ENCODE results near the gene TFE3.

GRCh38 chrX:49042581-49043219 is 457 bp downstream of the TFE3 start:
- TF ChIP-seq, protein P1, sequence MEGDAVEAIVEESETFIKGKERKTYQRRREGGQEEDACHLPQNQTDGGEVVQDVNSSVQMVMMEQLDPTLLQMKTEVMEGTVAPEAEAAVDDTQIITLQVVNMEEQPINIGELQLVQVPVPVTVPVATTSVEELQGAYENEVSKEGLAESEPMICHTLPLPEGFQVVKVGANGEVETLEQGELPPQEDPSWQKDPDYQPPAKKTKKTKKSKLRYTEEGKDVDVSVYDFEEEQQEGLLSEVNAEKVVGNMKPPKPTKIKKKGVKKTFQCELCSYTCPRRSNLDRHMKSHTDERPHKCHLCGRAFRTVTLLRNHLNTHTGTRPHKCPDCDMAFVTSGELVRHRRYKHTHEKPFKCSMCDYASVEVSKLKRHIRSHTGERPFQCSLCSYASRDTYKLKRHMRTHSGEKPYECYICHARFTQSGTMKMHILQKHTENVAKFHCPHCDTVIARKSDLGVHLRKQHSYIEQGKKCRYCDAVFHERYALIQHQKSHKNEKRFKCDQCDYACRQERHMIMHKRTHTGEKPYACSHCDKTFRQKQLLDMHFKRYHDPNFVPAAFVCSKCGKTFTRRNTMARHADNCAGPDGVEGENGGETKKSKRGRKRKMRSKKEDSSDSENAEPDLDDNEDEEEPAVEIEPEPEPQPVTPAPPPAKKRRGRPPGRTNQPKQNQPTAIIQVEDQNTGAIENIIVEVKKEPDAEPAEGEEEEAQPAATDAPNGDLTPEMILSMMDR (conservative IDR thresholded peaks at IDR 0.05), result no peak
- TF ChIP-seq ZFX (IDR thresholded peaks at IDR 0.05), result peak; percentile 72

Data from C4-2B (cell line).